EH (cell line): ENCODE measurements around the gene CCDC178.
"Not testable (repeated sequence)": the region's sequence is repeated elsewhere in the genome, so short reads cannot be mapped to it uniquely, and the experiment has no call there.

Experiments
- DNase-seq: peaks from one replicate; pipeline ENCODE4 v3.0.0-alpha.2; 2015; ENCODE audit warnings: low read depth

CCDC178 gene

GRCh38 chr18:33355263-33355662 is 85.3 kb downstream of the CCDC178 start:
- no peak for DNase-seq

- DNase-seq, result no peak
Observed at GRCh38 chr18:33350256-33350655, 90.3 kb downstream of the CCDC178 start.

GRCh38 chr18:33339733-33340132 is 100.8 kb downstream of the CCDC178 start:
- DNase-seq, result not testable (repeated sequence)

- DNase-seq, result no peak
Observed at GRCh38 chr18:33334781-33335180, 105.7 kb downstream of the CCDC178 start.

GRCh38 chr18:33330711-33331110 is 109.8 kb downstream of the CCDC178 start:
- no peak for DNase-seq

- DNase-seq, result no peak
Observed at GRCh38 chr18:33326975-33327374, 113.5 kb downstream of the CCDC178 start.

GRCh38 chr18:33317640-33318039 is 122.9 kb downstream of the CCDC178 start:
- DNase-seq, result no peak

GRCh38 chr18:33316146-33316587 is 124.4 kb downstream of the CCDC178 start:
- no peak for DNase-seq

- DNase-seq, result no peak
Observed at GRCh38 chr18:33307520-33307919, 133.0 kb downstream of the CCDC178 start.

GRCh38 chr18:33304277-33304676 is 136.2 kb downstream of the CCDC178 start:
- DNase-seq, result no peak

GRCh38 chr18:33291539-33291938 is 149.0 kb downstream of the CCDC178 start:
- no peak for DNase-seq

GRCh38 chr18:33288082-33288716 is 152.3 kb downstream of the CCDC178 start:
- DNase-seq, result no peak

GRCh38 chr18:33282709-33283333 is 157.7 kb downstream of the CCDC178 start:
- DNase-seq, result no peak

GRCh38 chr18:33282142-33282541 is 158.4 kb downstream of the CCDC178 start:
- no peak for DNase-seq

- no peak for DNase-seq
Observed at GRCh38 chr18:33277431-33277830, 163.1 kb downstream of the CCDC178 start.

- no peak for DNase-seq
Observed at GRCh38 chr18:33275843-33276242, 164.7 kb downstream of the CCDC178 start.

- DNase-seq, result no peak
Observed at GRCh38 chr18:33270297-33270696, 170.2 kb downstream of the CCDC178 start.

GRCh38 chr18:33269223-33269622 is 171.3 kb downstream of the CCDC178 start:
- no peak for DNase-seq

- DNase-seq, result no peak
Observed at GRCh38 chr18:33264566-33264965, 176.0 kb downstream of the CCDC178 start.

- DNase-seq, result no peak
Observed at GRCh38 chr18:33239298-33239697, 201.2 kb downstream of the CCDC178 start.

GRCh38 chr18:33232318-33232626 is 208.2 kb downstream of the CCDC178 start:
- DNase-seq, result no peak

- peak; percentile 15 for DNase-seq
Observed at GRCh38 chr18:33231474-33232317, 208.8 kb downstream of the CCDC178 start.

GRCh38 chr18:33212363-33212762 is 228.2 kb downstream of the CCDC178 start:
- no peak for DNase-seq
